Colonic mucosa (tissue), 4 donors: Measurements from ENCODE around the gene LRIT1. TPM values are rescaled to one million over a fixed set of nuclear protein-coding genes. Genes with fewer than 3 reads are reported as not detected.

ENCODE experiments used
- DNase-seq: peaks from one replicate; pipeline ENCODE4 v3.0.0-alpha.2; 2020
- H3K27ac ChIP-seq: fragments of 200-600 bp; one replicate; pipeline ENCODE4 v1.8.0; 2021
- H3K27me3 ChIP-seq: fragments of 200-600 bp; one replicate; pipeline ENCODE4 v1.8.0; 2021
- H3K36me3 ChIP-seq: fragments of 200-600 bp; one replicate; pipeline ENCODE4 v1.8.0; 2021
- H3K4me1 ChIP-seq: fragments of 200-600 bp; one replicate; pipeline ENCODE4 v1.8.0; 2021; ENCODE audit warnings: mild to moderate bottlenecking
- H3K4me3 ChIP-seq: fragments of 200-600 bp; one replicate; pipeline ENCODE4 v1.8.0; 2021
- H3K9ac ChIP-seq, 2 donors: one replicate each; pipeline ENCODE4 v1.7.0; 2013; ENCODE audit warnings: control low read depth in 2 of 2, low read depth in 2 of 2, low read length in 2 of 2
- H3K9me3 ChIP-seq: fragments of 200-600 bp; one replicate; pipeline ENCODE4 v1.8.0; 2021
- intact Hi-C: fragments of 100-400 bp; cut with DNase I; formaldehyde crosslinking; loops from one replicate; pipeline ENCODE4 v1.14.1; 2022
- total RNA-seq, 2 donors: library from RNA; stranded (reverse); fragmentation: NEBNext Ultra II Directional in 1 of 2; extraction: Animal tissue kit (Norgen Biotek cat#: 25700) in 1 of 2; gene quantifications; one replicate each; pipeline ENCODE4 v1.2.1, GENCODE V29; 2021
- TF ChIP-seq, protein P1 (sequence below): fragments of 200-600 bp; IDR thresholded peaks from one replicate; pipeline ENCODE4 v1.8.0; 2022; ENCODE audit warnings: antibody characterized with exemption, mild to moderate bottlenecking
- donor health status: healthy.
- donor health status: DM: no; HTN: no; CAD: no.
- donor health status: DM: no; HTN: no; CAD: no.

LRIT1 gene
- total RNA-seq, 2 donors from 2014 or later: not detected

- H3K9ac ChIP-seq: no peak overlapping the region
- intact Hi-C loops: no loop called here
- no peaks in the 10 kb centered on the region for H3K4me1 ChIP-seq
- no peak overlapping the region for H3K27ac ChIP-seq
- no peak for DNase-seq
- H3K27me3 ChIP-seq: no peaks in the 10 kb centered on the region
- H3K4me3 ChIP-seq: no peak overlapping the region
- H3K9me3 ChIP-seq: no peaks in the 10 kb centered on the region
- H3K36me3 ChIP-seq: no peaks in the 10 kb centered on the region
- TF ChIP-seq, protein P1, sequence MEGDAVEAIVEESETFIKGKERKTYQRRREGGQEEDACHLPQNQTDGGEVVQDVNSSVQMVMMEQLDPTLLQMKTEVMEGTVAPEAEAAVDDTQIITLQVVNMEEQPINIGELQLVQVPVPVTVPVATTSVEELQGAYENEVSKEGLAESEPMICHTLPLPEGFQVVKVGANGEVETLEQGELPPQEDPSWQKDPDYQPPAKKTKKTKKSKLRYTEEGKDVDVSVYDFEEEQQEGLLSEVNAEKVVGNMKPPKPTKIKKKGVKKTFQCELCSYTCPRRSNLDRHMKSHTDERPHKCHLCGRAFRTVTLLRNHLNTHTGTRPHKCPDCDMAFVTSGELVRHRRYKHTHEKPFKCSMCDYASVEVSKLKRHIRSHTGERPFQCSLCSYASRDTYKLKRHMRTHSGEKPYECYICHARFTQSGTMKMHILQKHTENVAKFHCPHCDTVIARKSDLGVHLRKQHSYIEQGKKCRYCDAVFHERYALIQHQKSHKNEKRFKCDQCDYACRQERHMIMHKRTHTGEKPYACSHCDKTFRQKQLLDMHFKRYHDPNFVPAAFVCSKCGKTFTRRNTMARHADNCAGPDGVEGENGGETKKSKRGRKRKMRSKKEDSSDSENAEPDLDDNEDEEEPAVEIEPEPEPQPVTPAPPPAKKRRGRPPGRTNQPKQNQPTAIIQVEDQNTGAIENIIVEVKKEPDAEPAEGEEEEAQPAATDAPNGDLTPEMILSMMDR: no peak
These were observed 14.7 kb downstream of the LRIT1 start for GRCh38 chr10:84226616-84227015.

DNA sequence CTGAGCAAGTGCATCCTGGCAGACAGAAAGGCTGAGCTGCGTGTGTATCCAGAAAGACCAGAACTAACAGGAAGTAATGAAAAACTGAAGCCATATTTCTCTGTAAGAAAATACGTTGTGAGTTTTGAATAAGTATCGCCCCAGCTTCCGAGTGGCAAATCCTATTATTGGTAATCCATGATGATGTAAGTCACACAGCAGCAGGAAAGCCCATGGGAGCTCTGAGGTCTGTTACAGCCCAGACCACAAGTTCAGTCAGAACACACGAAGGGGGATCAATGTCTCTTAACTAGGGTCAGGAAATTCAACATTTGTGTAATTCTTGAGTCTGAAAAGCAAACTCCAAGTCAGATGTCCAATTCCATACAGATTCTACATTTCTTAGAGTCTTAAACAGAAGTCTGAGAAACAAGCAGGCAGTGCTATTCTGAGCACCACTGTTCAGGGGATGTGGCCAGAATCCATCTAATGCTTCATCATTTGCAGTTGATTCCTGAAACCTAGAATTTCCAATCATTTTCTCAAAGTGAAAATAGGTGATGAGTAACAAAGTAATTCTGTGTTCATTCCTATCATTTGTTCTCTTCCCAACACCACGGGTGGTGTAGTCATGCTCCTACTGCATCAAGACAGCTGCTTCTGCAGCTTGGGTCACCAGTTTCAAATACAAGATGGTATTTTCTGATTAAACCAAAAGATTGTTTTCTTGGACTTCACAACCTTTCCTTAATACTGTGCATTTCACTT is 15.7 kb downstream of the LRIT1 start, which contains the start of gene LRIT2:
TSS of gene LRIT2 (minus strand) at position 118 of the 747 bp plus-strand sequence. CDS start at position 94, 24 bp downstream.
- H3K4me1 ChIP-seq: no peaks in the 10 kb centered on the region
- intact Hi-C loops: no loop called here
- no peaks in the 10 kb centered on the region for H3K27me3 ChIP-seq
- H3K27ac ChIP-seq: no peak within 1 kb of the TSS
- H3K4me3 ChIP-seq: no peak within 1 kb of the TSS
- TF ChIP-seq, protein P1: no peak
- H3K36me3 ChIP-seq: no peaks in the 10 kb centered on the region
- no peaks in the 10 kb centered on the region for H3K9me3 ChIP-seq
- no peak for DNase-seq
- H3K9ac ChIP-seq: no peak within 1 kb of the TSS

DNA sequence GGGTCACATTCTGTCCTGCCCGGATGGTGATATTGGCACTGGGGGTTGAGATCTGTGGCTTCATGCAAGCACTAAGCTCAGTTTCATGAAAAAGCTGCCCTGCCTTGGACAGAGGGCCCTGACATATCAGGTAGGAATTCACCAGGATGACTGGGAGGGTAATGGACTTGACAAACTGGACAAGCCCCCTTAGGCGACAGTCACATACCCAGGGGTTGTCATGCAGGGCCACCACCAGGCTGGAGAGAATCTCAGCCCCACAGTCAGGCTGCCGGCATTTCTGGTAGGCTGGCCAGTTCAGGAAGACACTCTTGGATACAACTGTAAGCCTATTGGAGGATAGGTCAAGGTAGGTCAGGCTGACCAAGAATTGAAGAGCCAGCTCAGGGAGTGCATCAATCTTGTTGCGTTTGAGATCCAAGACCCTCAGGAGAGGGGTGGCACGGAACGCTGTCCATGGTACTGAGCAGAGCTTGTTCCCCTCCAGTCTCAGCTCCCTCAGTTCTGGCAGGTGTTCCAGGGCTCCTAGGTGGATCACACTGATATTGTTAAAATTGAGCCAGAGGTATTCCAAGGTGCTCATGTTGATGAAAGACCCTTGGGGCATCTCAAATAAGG is 16.8 kb downstream of the LRIT1 start:
- Histone ChIP-seq H3K27me3 (no peaks in the 10 kb centered on the region), H3K36me3 (no peaks in the 10 kb centered on the region), H3K9ac (no peak overlapping the region), H3K9me3 (no peaks in the 10 kb centered on the region), H3K4me1 (no peaks in the 10 kb centered on the region), H3K4me3 (no peak overlapping the region), H3K27ac (no peak overlapping the region)
- DNase-seq: no peak
- intact Hi-C loops: no loop called here
- TF ChIP-seq, protein P1: no peak

DNA sequence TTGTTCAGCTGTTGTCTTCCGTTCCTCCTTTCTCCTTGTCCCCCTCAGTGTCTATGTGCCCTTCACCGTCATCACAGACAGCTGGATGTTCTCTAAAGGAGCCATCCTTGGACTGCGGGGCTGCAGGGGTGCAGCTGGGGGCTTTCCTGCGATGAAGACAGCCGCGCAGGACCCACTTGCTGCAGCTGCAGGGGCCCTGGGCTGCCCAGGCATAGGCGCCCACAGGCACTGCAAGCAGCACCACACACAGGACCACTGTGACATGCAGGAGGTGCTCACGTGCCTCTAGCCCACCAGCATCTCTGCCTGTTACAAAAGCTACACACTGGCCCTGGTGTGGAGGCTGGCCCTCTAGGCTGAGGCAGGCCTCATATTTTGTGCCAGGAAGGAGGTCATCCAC is 19.4 kb downstream of the LRIT1 start:
- Histone ChIP-seq H3K27me3 (no peaks in the 10 kb centered on the region), H3K4me1 (no peaks in the 10 kb centered on the region), H3K9ac (no peak overlapping the region), H3K4me3 (no peak overlapping the region), H3K9me3 (no peaks in the 10 kb centered on the region), H3K27ac (no peak overlapping the region), H3K36me3 (no peaks in the 10 kb centered on the region)
- TF ChIP-seq, protein P1: no peak
- intact Hi-C loops: no loop called here
- DNase-seq: no peak

GRCh38 chr10:84217746-84218145 is 23.6 kb downstream of the LRIT1 start:
- no peaks in the 10 kb centered on the region for H3K4me1 ChIP-seq
- intact Hi-C loops: no loop called here
- no peak overlapping the region for H3K4me3 ChIP-seq

More at GRCh38 chr10:84217746-84218145, 23.6 kb downstream of the LRIT1 start:
- no peaks in the 10 kb centered on the region for H3K9me3 ChIP-seq
- H3K27me3 ChIP-seq: no peaks in the 10 kb centered on the region
- no peaks in the 10 kb centered on the region for H3K36me3 ChIP-seq
- no peak for DNase-seq
- TF ChIP-seq, protein P1: no peak
- no peak overlapping the region for H3K9ac ChIP-seq
- H3K27ac ChIP-seq: no peak overlapping the region
